Mesothelial cell of epicardium (in vitro differentiated cells): ENCODE measurements around the gene IDS. TPM values are rescaled to one million over a fixed set of nuclear protein-coding genes. Genes with fewer than 3 reads are reported as not detected.
A peak's percentile ranks its signal among the peaks of the same experiment; 100 is the strongest.

Source experiments
- DNase-seq, 2 experiments: peaks; one replicate each; pipeline ENCODE4 v3.0.0; 2021; ENCODE audit warnings: low spot score in 2 of 2; ENCODE audit not compliant: unreplicated experiment in 2 of 2
- H3K27ac Mint-ChIP-seq: 2 replicates; pipeline ENCODE4 v1.8.0; 2021; ENCODE audit warnings: mixed read lengths
- H3K27me3 Mint-ChIP-seq: 2 replicates; pipeline ENCODE4 v1.8.0; 2021; ENCODE audit warnings: low read depth, mixed read lengths
- H3K36me3 Mint-ChIP-seq: 2 replicates; pipeline ENCODE4 v1.8.0; 2021; ENCODE audit warnings: mixed read lengths
- H3K4me1 Mint-ChIP-seq: 2 replicates; pipeline ENCODE4 v1.8.0; 2021; ENCODE audit warnings: mixed read lengths
- H3K4me3 Mint-ChIP-seq: 2 replicates; pipeline ENCODE4 v1.8.0; 2021; ENCODE audit warnings: mild to moderate bottlenecking, moderate library complexity, mixed read lengths
- H3K9me3 Mint-ChIP-seq: 2 replicates; pipeline ENCODE4 v1.8.0; 2021; ENCODE audit warnings: mixed read lengths
- CTCF ChIP-seq: fragments of 200-600 bp; sonication (generic); IDR thresholded peaks from one replicate; pipeline ENCODE4 v1.5.0; 2021; ENCODE audit warnings: antibody characterized with exemption; ENCODE audit not compliant: unreplicated experiment
- total RNA-seq: library from RNA; stranded (reverse); gene quantifications from 3 replicates; pipeline ENCODE4 v1.2.1, GENCODE V29; 2021

IDS gene
- total RNA-seq, 1 donor from 2014 or later = 43.3 TPM

DNA sequence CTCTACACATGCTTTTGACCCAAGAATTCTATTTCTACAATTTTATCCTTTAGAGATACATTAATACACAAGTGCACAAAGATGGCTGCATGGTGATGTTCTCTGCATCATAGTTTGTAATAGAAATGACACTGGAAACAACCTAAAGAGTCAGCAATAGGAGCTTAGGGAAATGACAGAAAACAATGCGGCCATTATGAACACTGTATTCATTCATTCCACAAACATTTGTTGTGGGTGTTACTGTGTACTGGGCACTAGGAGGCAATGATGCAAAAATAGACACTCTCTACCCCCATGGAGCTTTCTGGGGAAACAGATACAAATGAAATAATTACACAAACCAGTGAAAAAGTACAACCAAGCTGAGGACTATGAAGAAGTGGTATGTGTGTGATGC is 32.0 kb downstream of the IDS start:
- peaks cover 12% of the 10 kb centered on the region for H3K27me3 Mint-ChIP-seq
- H3K4me3 Mint-ChIP-seq = no peak overlapping the region
- H3K27ac Mint-ChIP-seq = no peak overlapping the region
- no peak for TF ChIP-seq CTCF
- peaks cover 2% of the 10 kb centered on the region for H3K36me3 Mint-ChIP-seq
- H3K4me1 Mint-ChIP-seq = peaks cover 2% of the 10 kb centered on the region
- no peak for DNase-seq
- H3K9me3 Mint-ChIP-seq = peaks cover 14% of the 10 kb centered on the region

- Mint-ChIP-seq H3K4me3 (no peak overlapping the region), H3K4me1 (peaks cover 2% of the 10 kb centered on the region)
Observed at GRCh38 chrX:149472625-149473024, 32.5 kb downstream of the IDS start.

GRCh38 chrX:149471397-149471796 is 33.7 kb downstream of the IDS start:
- no peak for TF ChIP-seq CTCF
- no peak overlapping the region for H3K4me3 Mint-ChIP-seq
- no peaks in the 10 kb centered on the region for H3K36me3 Mint-ChIP-seq
- peaks cover 5% of the 10 kb centered on the region for H3K9me3 Mint-ChIP-seq
- no peak for DNase-seq
- no peak overlapping the region for H3K27ac Mint-ChIP-seq
- peaks cover 2% of the 10 kb centered on the region for H3K4me1 Mint-ChIP-seq
- H3K27me3 Mint-ChIP-seq = peaks cover 12% of the 10 kb centered on the region

More at GRCh38 chrX:149472625-149473024, 32.5 kb downstream of the IDS start:
- Mint-ChIP-seq H3K9me3 (peaks cover 10% of the 10 kb centered on the region), H3K36me3 (no peaks in the 10 kb centered on the region), H3K27me3 (peaks cover 12% of the 10 kb centered on the region), H3K27ac (no peak overlapping the region)
- TF ChIP-seq CTCF = no peak
- DNase-seq = no peak

- peaks cover 9% of the 10 kb centered on the region for H3K9me3 Mint-ChIP-seq
- H3K4me3 Mint-ChIP-seq = no peak overlapping the region
- peaks cover 12% of the 10 kb centered on the region for H3K27me3 Mint-ChIP-seq
- peak; percentile 75 for TF ChIP-seq CTCF
- H3K27ac Mint-ChIP-seq = no peak overlapping the region
- H3K36me3 Mint-ChIP-seq = no peaks in the 10 kb centered on the region
- H3K4me1 Mint-ChIP-seq = peaks cover 2% of the 10 kb centered on the region
- peak; percentile 53 to 83 for DNase-seq
Observed at GRCh38 chrX:149470955-149471354, 34.2 kb downstream of the IDS start.

DNA sequence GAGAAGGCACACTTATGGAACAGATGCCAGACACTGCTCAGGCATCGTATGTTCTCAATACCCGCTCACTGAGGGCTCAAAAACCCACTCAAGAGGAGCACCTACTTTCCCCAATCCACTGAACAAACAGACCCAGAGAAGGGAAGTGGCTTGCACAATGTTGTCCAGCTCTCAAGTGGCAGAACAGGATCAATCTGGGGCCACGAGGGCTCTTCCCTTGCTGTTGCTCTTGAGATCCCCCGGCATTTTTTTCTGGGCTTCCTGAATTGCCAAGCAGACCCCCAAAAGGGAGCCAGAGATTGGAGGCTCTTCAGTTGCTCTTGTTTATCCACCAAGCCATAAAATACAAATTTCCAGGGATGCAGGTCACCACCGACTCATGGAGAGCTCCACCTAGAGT is 35.7 kb downstream of the IDS start:
- Mint-ChIP-seq H3K4me3 (no peak overlapping the region), H3K4me1 (peaks cover 2% of the 10 kb centered on the region), H3K27me3 (peaks cover 12% of the 10 kb centered on the region), H3K36me3 (no peaks in the 10 kb centered on the region), H3K9me3 (peaks cover 17% of the 10 kb centered on the region), H3K27ac (no peak overlapping the region)
- no peak for DNase-seq
- TF ChIP-seq CTCF = no peak

DNA sequence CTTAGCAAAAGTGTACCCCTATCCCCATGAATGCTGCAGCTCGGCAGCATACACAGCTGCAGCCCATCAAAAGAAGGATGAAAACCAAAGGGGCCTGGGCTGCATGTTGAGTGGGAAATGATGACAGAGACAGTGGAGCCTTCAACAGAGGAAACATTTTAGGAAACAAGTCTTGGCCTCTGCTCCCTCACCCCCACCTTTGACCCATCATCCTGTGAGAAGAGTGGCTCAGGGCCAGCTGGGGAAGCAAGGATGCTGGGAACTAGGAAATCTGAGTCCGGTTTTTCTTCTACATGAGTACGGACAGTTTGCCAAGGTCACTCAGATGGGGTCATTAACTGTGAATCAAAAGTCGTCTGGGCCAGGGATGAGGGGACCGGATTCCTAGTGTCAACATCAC is 37.2 kb downstream of the IDS start:
- H3K27ac Mint-ChIP-seq = no peak overlapping the region
- H3K27me3 Mint-ChIP-seq = peaks cover 12% of the 10 kb centered on the region
- H3K4me1 Mint-ChIP-seq = peaks cover 2% of the 10 kb centered on the region
- no peak for DNase-seq
- no peaks in the 10 kb centered on the region for H3K36me3 Mint-ChIP-seq
- H3K9me3 Mint-ChIP-seq = peaks cover 20% of the 10 kb centered on the region
- no peak overlapping the region for H3K4me3 Mint-ChIP-seq
- TF ChIP-seq CTCF = no peak
